HG02759 (cell line): ENCODE measurements around the gene SLC12A6.
A peak's percentile ranks its signal among the peaks of the same experiment; 100 is the strongest.

Experiments used
- ATAC-seq: cut with Tn5 transposase; IDR thresholded peaks from one replicate; pipeline ENCODE4 v1.9.1; 2021; ENCODE audit warnings: mild to moderate bottlenecking, moderate library complexity; ENCODE audit not compliant: unreplicated experiment

The SLC12A6 gene

GRCh38 chr15:34332553-34333120, 4.9 kb downstream of the SLC12A6 start:
- no peak for ATAC-seq

- ATAC-seq: no peak
These were observed 5.8 kb downstream of the SLC12A6 start for GRCh38 chr15:34331809-34332208.

GRCh38 chr15:34330279-34330678, 7.3 kb downstream of the SLC12A6 start:
- no peak for ATAC-seq

GRCh38 chr15:34329006-34329405, 8.6 kb downstream of the SLC12A6 start:
- no peak for ATAC-seq

GRCh38 chr15:34327906-34328305, 9.7 kb downstream of the SLC12A6 start:
- ATAC-seq: no peak

- ATAC-seq: no peak
These were observed 12.2 kb downstream of the SLC12A6 start for GRCh38 chr15:34325368-34325767.

- no peak for ATAC-seq
These were observed 12.6 kb downstream of the SLC12A6 start for GRCh38 chr15:34324933-34325332.

- ATAC-seq: no peak
These were observed 14.4 kb downstream of the SLC12A6 start for GRCh38 chr15:34323217-34323616.

- peak; percentile 79 for ATAC-seq
These were observed 19.1 kb downstream of the SLC12A6 start for GRCh38 chr15:34318277-34319079.

GRCh38 chr15:34314491-34315490, 22.8 kb downstream of the SLC12A6 start:
- ATAC-seq: no peak

GRCh38 chr15:34311563-34311962, 26.0 kb downstream of the SLC12A6 start:
- ATAC-seq: no peak

- ATAC-seq: no peak
These were observed 33.0 kb downstream of the SLC12A6 start for GRCh38 chr15:34304613-34305012.

- no peak for ATAC-seq
These were observed 36.5 kb downstream of the SLC12A6 start for GRCh38 chr15:34301058-34301457.

GRCh38 chr15:34297059-34297458, 40.5 kb downstream of the SLC12A6 start:
- ATAC-seq: no peak

- ATAC-seq: no peak
These were observed 45.0 kb downstream of the SLC12A6 start for GRCh38 chr15:34292621-34293020.

GRCh38 chr15:34284937-34285336, 52.6 kb downstream of the SLC12A6 start:
- no peak for ATAC-seq

- ATAC-seq: no peak
These were observed 55.2 kb downstream of the SLC12A6 start for GRCh38 chr15:34282384-34282783.

GRCh38 chr15:34280193-34280592, 57.4 kb downstream of the SLC12A6 start:
- ATAC-seq: no peak

GRCh38 chr15:34279368-34279767, 58.2 kb downstream of the SLC12A6 start:
- ATAC-seq: no peak

- no peak for ATAC-seq
These were observed 61.9 kb downstream of the SLC12A6 start for GRCh38 chr15:34275721-34276120.

GRCh38 chr15:34275154-34275553, 62.4 kb downstream of the SLC12A6 start:
- ATAC-seq: no peak
